HG03520 (cell line): ENCODE measurements around the gene ELFN2.

Experiments used
- ATAC-seq: cut with Tn5 transposase; IDR thresholded peaks from one replicate; pipeline ENCODE4 v1.9.1; 2021; ENCODE audit warnings: mild to moderate bottlenecking, moderate library complexity; ENCODE audit not compliant: unreplicated experiment

The ELFN2 gene

GRCh38 chr22:37456346-37456745 is 29.1 kb upstream of the ELFN2 start:
- no peak for ATAC-seq

- ATAC-seq = no peak
Observed at GRCh38 chr22:37455896-37456295, 28.6 kb upstream of the ELFN2 start.

- no peak for ATAC-seq
Observed at GRCh38 chr22:37454857-37455686, 27.8 kb upstream of the ELFN2 start.

GRCh38 chr22:37453696-37454095 is 26.4 kb upstream of the ELFN2 start:
- no peak for ATAC-seq

GRCh38 chr22:37451218-37451617 is 23.9 kb upstream of the ELFN2 start:
- ATAC-seq = no peak

- no peak for ATAC-seq
Observed at GRCh38 chr22:37449331-37450001, 22.2 kb upstream of the ELFN2 start.

- no peak for ATAC-seq
Observed at GRCh38 chr22:37448516-37449127, 21.3 kb upstream of the ELFN2 start.

GRCh38 chr22:37445501-37445900 is 18.2 kb upstream of the ELFN2 start:
- no peak for ATAC-seq

GRCh38 chr22:37443977-37444376 is 16.7 kb upstream of the ELFN2 start:
- ATAC-seq = no peak

- no peak for ATAC-seq
Observed at GRCh38 chr22:37443086-37443485, 15.8 kb upstream of the ELFN2 start.

- no peak for ATAC-seq
Observed at GRCh38 chr22:37442537-37442936, 15.3 kb upstream of the ELFN2 start.

- ATAC-seq = no peak
Observed at GRCh38 chr22:37442135-37442534, 14.9 kb upstream of the ELFN2 start.

GRCh38 chr22:37440875-37441274 is 13.6 kb upstream of the ELFN2 start:
- ATAC-seq = no peak

- ATAC-seq = no peak
Observed at GRCh38 chr22:37439347-37439746, 12.1 kb upstream of the ELFN2 start.

GRCh38 chr22:37435970-37436603 is 8.8 kb upstream of the ELFN2 start:
- no peak for ATAC-seq

GRCh38 chr22:37433786-37434185 is 6.5 kb upstream of the ELFN2 start:
- ATAC-seq = no peak

- ATAC-seq = no peak
Observed at GRCh38 chr22:37432708-37433054, 5.4 kb upstream of the ELFN2 start.

GRCh38 chr22:37431801-37432707 is 4.8 kb upstream of the ELFN2 start:
- no peak for ATAC-seq

- ATAC-seq = no peak
Observed at GRCh38 chr22:37431366-37431765, 4.1 kb upstream of the ELFN2 start.

- ATAC-seq = no peak
Observed at GRCh38 chr22:37430941-37431340, 3.7 kb upstream of the ELFN2 start.
